Adrenal gland (tissue), 5 donors: ENCODE data around the gene TUT4.

ENCODE experiments used
- POLR2A ChIP-seq, 2 donors: fragments of 450-650 bp; IDR thresholded peaks; one replicate each; pipeline ENCODE4 v1.6.1; 2017; ENCODE audit warnings: antibody characterized with exemption in 2 of 2, mild to moderate bottlenecking in 2 of 2, moderate library complexity in 1 of 2
- TF ChIP-seq, protein P1 (sequence below), 6 experiments: fragments of 450-650 bp in 4 of 6; fragments of 200-600 bp in 2 of 6; sonication (generic) in 1 of 6; IDR thresholded peaks; 1 replicate in 5 of 6; 2 replicates in 1 of 6; pipeline versions ENCODE4 v1.5.1 to v1.8.0; 2016 to 2021; ENCODE audit warnings: antibody characterized with exemption in 6 of 6, mild to moderate bottlenecking in 2 of 6, moderate library complexity in 1 of 6
- donor health status: DM: no; HTN: no; CAD: no.

DNA sequence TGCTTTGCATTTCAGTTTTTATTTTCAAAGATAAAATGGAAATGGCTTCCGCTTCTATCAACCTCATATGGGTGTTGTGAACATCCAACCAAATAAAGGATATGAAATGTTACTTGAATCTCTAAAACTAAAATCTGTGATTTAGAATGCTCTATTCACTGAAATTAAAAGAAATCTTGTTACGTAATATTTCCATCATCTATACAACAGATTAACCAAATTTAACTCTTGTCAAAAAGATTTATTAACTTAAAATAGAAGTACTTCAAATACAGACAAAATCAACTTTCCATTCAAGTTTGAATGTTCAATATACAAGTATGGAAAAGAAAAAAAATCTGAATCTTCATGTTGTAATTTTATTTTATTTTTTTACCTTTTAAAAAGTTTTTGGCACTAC lies 129.8 kb downstream of the TUT4 start:
- TF ChIP-seq, protein P1, sequence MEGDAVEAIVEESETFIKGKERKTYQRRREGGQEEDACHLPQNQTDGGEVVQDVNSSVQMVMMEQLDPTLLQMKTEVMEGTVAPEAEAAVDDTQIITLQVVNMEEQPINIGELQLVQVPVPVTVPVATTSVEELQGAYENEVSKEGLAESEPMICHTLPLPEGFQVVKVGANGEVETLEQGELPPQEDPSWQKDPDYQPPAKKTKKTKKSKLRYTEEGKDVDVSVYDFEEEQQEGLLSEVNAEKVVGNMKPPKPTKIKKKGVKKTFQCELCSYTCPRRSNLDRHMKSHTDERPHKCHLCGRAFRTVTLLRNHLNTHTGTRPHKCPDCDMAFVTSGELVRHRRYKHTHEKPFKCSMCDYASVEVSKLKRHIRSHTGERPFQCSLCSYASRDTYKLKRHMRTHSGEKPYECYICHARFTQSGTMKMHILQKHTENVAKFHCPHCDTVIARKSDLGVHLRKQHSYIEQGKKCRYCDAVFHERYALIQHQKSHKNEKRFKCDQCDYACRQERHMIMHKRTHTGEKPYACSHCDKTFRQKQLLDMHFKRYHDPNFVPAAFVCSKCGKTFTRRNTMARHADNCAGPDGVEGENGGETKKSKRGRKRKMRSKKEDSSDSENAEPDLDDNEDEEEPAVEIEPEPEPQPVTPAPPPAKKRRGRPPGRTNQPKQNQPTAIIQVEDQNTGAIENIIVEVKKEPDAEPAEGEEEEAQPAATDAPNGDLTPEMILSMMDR (IDR thresholded peaks at IDR 0.05), result no peak
- no peak for TF ChIP-seq POLR2A (IDR thresholded peaks at IDR 0.05)
